HepG2 (cell line): ENCODE results near the gene TEX53. TPM values are rescaled to one million over a fixed set of nuclear protein-coding genes. Genes with fewer than 3 reads are reported as not detected.

ENCODE experiments used
- ATAC-seq: fragments of 200-7000 bp; cut with Tn5 transposase; 3 replicates; pipeline ENCODE4 v1.9.1; 2020; ENCODE audit warnings: mild to moderate bottlenecking, moderate library complexity
- BruUV-seq: library from RNA; stranded (reverse); fragments of 400-500 nt; replicated peaks from 2 replicates; lab custom pipeline; 2021; lab: Mats Ljungman, UMichigan
- CTCF ChIA-PET: fragments of 300-600 bp; formaldehyde crosslinking; extraction: SDS; loops from one replicate; lab custom pipeline; 2021; ENCODE audit warnings: low total read pairs, inconsistent platforms, low intra/inter-chr PET ratio; lab: Yijun Ruan, JAX
- POLR2A ChIA-PET: fragments of 350-600 bp; sonication (Branson Sonifier 250); formaldehyde crosslinking; loops from one replicate; lab custom pipeline; 2020; ENCODE audit warnings: antibody characterized with exemption, inconsistent platforms; lab: Yijun Ruan, JAX
- DNase-seq: peaks from one replicate; pipeline ENCODE4 v3.0.0-alpha.2; 2015; ENCODE audit warnings: low spot score
- FAIRE-seq: peaks from 3 replicates; lab custom pipeline; 2011; peaks lifted over from hg19 to GRCh38; lab: Jason Lieb, UNC
- H2AFZ ChIP-seq: one replicate; pipeline ENCODE4 v1.6.1; 2011; ENCODE audit warnings: low read length, inconsistent platforms
- H3K27ac ChIP-seq: fragments of 300-600 bp; 3 replicates; pipeline ENCODE4 v1.8.0; 2011; ENCODE audit warnings: mixed run types, mild to moderate bottlenecking, mixed read lengths, low read length, inconsistent platforms; ENCODE audit not compliant: insufficient read depth; ENCODE audit errors: extremely low read length
- H3K27me3 ChIP-seq, 2 experiments: fragments of 200-600 bp in 1 of 2; 2 replicates in 1 of 2; 3 replicates in 1 of 2; pipeline versions ENCODE4 v1.6.0 to v1.8.0; 2011; ENCODE audit warnings: low read length in 2 of 2, mild to moderate bottlenecking in 2 of 2, moderate library complexity in 2 of 2, inconsistent platforms in 1 of 2; ENCODE audit not compliant: insufficient read depth in 2 of 2, control insufficient read depth in 1 of 2
- H3K36me3 ChIP-seq, 2 experiments: fragments of 200-600 bp in 1 of 2; replicated peaks in 1 of 2; 2 replicates in 1 of 2; 3 replicates in 1 of 2; pipeline versions ENCODE4 v1.5.1 to v1.8.0; 2011; ENCODE audit warnings: low read length in 2 of 2, inconsistent platforms in 1 of 2; ENCODE audit not compliant: insufficient read depth in 2 of 2, control insufficient read depth in 1 of 2
- H3K4me1 ChIP-seq: 2 replicates; pipeline ENCODE4 v1.5.1; 2012; ENCODE audit warnings: low read length, inconsistent platforms; ENCODE audit not compliant: insufficient read depth
- H3K4me2 ChIP-seq: 2 replicates; pipeline ENCODE4 v1.6.0; 2011; ENCODE audit warnings: low read depth, low read length, inconsistent platforms
- H3K4me3 ChIP-seq, 3 experiments: fragments of 200-600 bp in 1 of 3; sonication (generic), shearing (Covaris generic) in 1 of 3; replicated peaks in 1 of 3; 2 replicates each; pipeline ENCODE4 v1.5.1; 2011 to 2016; ENCODE audit warnings: low read length in 3 of 3, inconsistent platforms in 2 of 3, low read depth in 2 of 3, mild to moderate bottlenecking in 2 of 3, control low read depth in 1 of 3, mixed read lengths in 1 of 3; ENCODE audit not compliant: insufficient read depth in 1 of 3
- H3K79me2 ChIP-seq: one replicate; pipeline ENCODE4 v1.6.1; 2011; ENCODE audit warnings: low read length, inconsistent platforms; ENCODE audit not compliant: insufficient read depth
- H3K9ac ChIP-seq: 2 replicates; pipeline ENCODE4 v1.6.0; 2011; ENCODE audit warnings: mild to moderate bottlenecking, low read depth, low read length, inconsistent platforms; ENCODE audit not compliant: insufficient read depth
- H3K9me3 ChIP-seq: 2 replicates; pipeline ENCODE4 v1.5.1; 2012; ENCODE audit warnings: mild to moderate bottlenecking, low read length
- H4K20me1 ChIP-seq: 2 replicates; pipeline ENCODE4 v1.6.0; 2011; ENCODE audit warnings: inconsistent platforms, mild to moderate bottlenecking, low read length, moderate library complexity; ENCODE audit not compliant: insufficient read depth
- ADNP ChIP-seq: sonication (generic); formaldehyde crosslinking; IDR thresholded peaks from 2 replicates; pipeline ENCODE4 v1.4.0; 2020; ENCODE audit warnings: missing genetic modification reagents
- CEBPG ChIP-seq: IDR thresholded peaks from 2 replicates; pipeline ENCODE4 v1.6.1; 2016
- DNMT1 ChIP-seq: sonication (generic); formaldehyde crosslinking; IDR thresholded peaks from 2 replicates; pipeline ENCODE4 v1.5.1; 2020; ENCODE audit warnings: mild to moderate bottlenecking, missing genetic modification reagents
- HOXA9 ChIP-seq: sonication (generic); formaldehyde crosslinking; IDR thresholded peaks from 2 replicates; pipeline ENCODE4 v1.8.1; 2022; ENCODE audit warnings: missing genetic modification reagents, mild to moderate bottlenecking, moderate library complexity, borderline replicate concordance
- LRRFIP1 ChIP-seq: sonication (generic); formaldehyde crosslinking; conservative IDR thresholded peaks from 2 replicates; pipeline ENCODE4 v1.4.0; 2020; ENCODE audit warnings: missing genetic modification reagents
- NR2F6 ChIP-seq, 2 experiments: IDR thresholded peaks; 2 replicates each; pipeline ENCODE4 v1.6.1; 2016; ENCODE audit warnings: antibody characterized with exemption in 1 of 2, mild to moderate bottlenecking in 1 of 2
- RERE ChIP-seq: IDR thresholded peaks from 2 replicates; pipeline ENCODE4 v1.6.1; 2016; ENCODE audit warnings: low read depth, missing genetic modification reagents, missing compliant biosample characterization
- THAP11 ChIP-seq: IDR thresholded peaks from 2 replicates; pipeline ENCODE4 v1.6.1; 2016; ENCODE audit warnings: missing biosample characterization, missing genetic modification reagents
- ZNF101 ChIP-seq: sonication (generic); formaldehyde crosslinking; IDR thresholded peaks from 2 replicates; pipeline ENCODE4 v1.4.0; 2020; ENCODE audit warnings: mild to moderate bottlenecking, low read depth, missing genetic modification reagents, borderline replicate concordance
- ZNF430 ChIP-seq: sonication (generic); formaldehyde crosslinking; IDR thresholded peaks from 2 replicates; pipeline ENCODE4 v1.9.0; 2021; ENCODE audit warnings: mild to moderate bottlenecking, missing genetic modification reagents
- WGBS: methylation state at CpG from one replicate; pipeline ENCODE4 v1.1.6; 2017; ENCODE audit warnings: low lambda C conversion rate; 5-methylcytosine and 5-hydroxymethylcytosine counted together
- in situ Hi-C: cut with HindIII; loops from 2 replicates; pipeline ENCODE4 v1.10.0; 2017; ENCODE audit warnings: low pct_unique_long_range_greater_than_20kb; ENCODE audit not compliant: extremely low pct_ligation_motif_present
- intact Hi-C: fragments of 100-400 bp; cut with micrococcal nuclease; formaldehyde crosslinking; loops from one replicate; pipeline ENCODE4 v1.10.0; 2022; ENCODE audit not compliant: unreplicated experiment
- polyA plus RNA-seq, 8 experiments: library from polyadenylated mRNA; depleted of rRNA in 3 of 8; stranded (reverse) in 7 of 8; unstranded in 1 of 8; fragments of >200 nt; fragmentation: Illumina TruSeq in 4 of 8; extraction: Trizol in 4 of 8; gene quantifications; 2 replicates each; pipeline versions ENCODE4 v1.2.1 to v1.2.3, GENCODE V29; 2011 to 2016; ENCODE audit warnings: low read depth in 4 of 8, missing spikeins in 1 of 8, mixed read lengths in 1 of 8; ENCODE audit not compliant: insufficient read depth in 1 of 8
- total RNA-seq, 5 experiments: library from RNA; depleted of rRNA; stranded (reverse); fragments of >200 nt; fragmentation: Illumina TruSeq; extraction: Trizol; gene quantifications; 2 replicates each; pipeline ENCODE4 v1.2.3, GENCODE V29; 2016; ENCODE audit warnings: low read depth in 1 of 5

TEX53 gene
- total and polyA plus RNA-seq, 2 of the 13 experiments (the other 11 are each of a cell fraction or from before 2014, with no cell fraction given), result not detected

- POLR2A ChIA-PET, result no interaction called here
Measured at GRCh38 chr9:114680259-114681001, 22.8 kb upstream of the TEX53 start.

DNA sequence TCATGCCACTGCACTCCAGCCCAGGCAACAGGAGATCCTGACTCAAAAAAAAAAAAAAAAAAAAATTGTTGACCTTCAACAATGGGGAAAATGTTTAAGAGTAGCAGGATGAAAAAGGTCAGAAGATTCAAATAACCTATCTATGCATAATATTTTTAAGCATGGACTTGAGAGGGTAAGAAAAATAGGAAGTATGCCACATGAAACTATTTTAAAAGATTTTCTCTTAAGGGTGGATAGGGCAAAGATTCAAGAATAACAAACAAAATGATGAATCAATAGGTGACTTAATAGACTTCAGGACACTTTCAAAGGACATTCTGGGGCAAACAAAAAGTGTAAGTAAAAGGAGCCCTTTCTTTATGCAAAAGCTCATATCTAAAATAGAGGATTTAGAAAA, 21.2 kb upstream of the TEX53 start:
- FAIRE-seq (no peak), DNase-seq (no peak), ATAC-seq (no peak)
- Histone ChIP-seq H3K4me2 (no peak overlapping the region), H3K9ac (no peak overlapping the region), H3K79me2 (no peaks in the 10 kb centered on the region), H3K9me3 (no peaks in the 10 kb centered on the region), H3K4me3 (no peak overlapping the region), H3K27ac (no peak overlapping the region), H3K36me3 (no peaks in the 10 kb centered on the region), H4K20me1 (no peaks in the 10 kb centered on the region), H2AFZ (no peak overlapping the region), H3K27me3 (no peaks in the 10 kb centered on the region), H3K4me1 (peaks cover 8% of the 10 kb centered on the region)
- BruUV-seq, result no TSS peak
- intact Hi-C loops (no loop called here), in situ Hi-C loops (no loop called here)
- ChIA-PET POLR2A (no interaction called here), CTCF (no interaction called here)
- no peak for TF ChIP-seq HOXA9 (CRISPR knock-in tag)
- TF ChIP-seq CEBPG (CRISPR knock-in tag), result no peak
- TF ChIP-seq LRRFIP1, result no peak
- TF ChIP-seq RERE (CRISPR knock-in tag), result no peak
- no peak for TF ChIP-seq NR2F6 (IDR thresholded peaks at IDR 0.05)
- TF ChIP-seq NR2F6 (CRISPR knock-in tag; IDR thresholded peaks at IDR 0.05), result no peak
- TF ChIP-seq ZNF101 (CRISPR knock-in tag), result no peak
- TF ChIP-seq THAP11 (CRISPR knock-in tag), result no peak
- TF ChIP-seq ADNP, result no peak
- TF ChIP-seq DNMT1 (CRISPR knock-in tag), result no peak

More at GRCh38 chr9:114680259-114681001, 22.8 kb upstream of the TEX53 start:
- TF ChIP-seq ZNF430 (CRISPR knock-in tag), result no peak
- Histone ChIP-seq H3K4me1 (peaks cover 8% of the 10 kb centered on the region), H3K27ac (no peak overlapping the region), H3K9ac (no peak overlapping the region), H3K4me2 (no peak overlapping the region), H2AFZ (no peak overlapping the region), H4K20me1 (no peaks in the 10 kb centered on the region), H3K27me3 (no peaks in the 10 kb centered on the region), H3K79me2 (no peaks in the 10 kb centered on the region), H3K4me3 (no peak overlapping the region), H3K9me3 (no peaks in the 10 kb centered on the region), H3K36me3 (no peaks in the 10 kb centered on the region)
- DNase-seq (no peak), FAIRE-seq (no peak), ATAC-seq (no peak)
- 2% methylated on average over 8 of the region's 8 CpGs for WGBS
- intact Hi-C loops, result loop anchor here (1.0 to 5.0 kb wide), 5 partner anchors 41 to 842 kb away; no protein-coding TSS in a partner anchor
- in situ Hi-C loops, result loop anchor here (5.0 to 10.0 kb wide), 3 partner anchors 232 to 844 kb away; no protein-coding TSS in a partner anchor
- CTCF ChIA-PET, result interaction anchor here (1.3 to 3.4 kb wide), 5 partner anchors 41 to 844 kb away, joined by 3 to 46 read pairs (median 9); no protein-coding TSS in a partner anchor
- no TSS peak for BruUV-seq
